Activated CD8-positive, alpha-beta T cell treated with anti-CD3 and anti-CD28 coated beads for 36 hours (primary cell): ENCODE data around the gene GNB2. TPM values are rescaled to one million over a fixed set of nuclear protein-coding genes. Genes with fewer than 3 reads are reported as not detected.
"Not testable (repeated sequence)": the region's sequence is repeated elsewhere in the genome, so short reads cannot be mapped to it uniquely, and the experiment has no call there.

ENCODE experiments used
- ATAC-seq: fragments of 200-7000 bp; cut with Tn5 transposase; one replicate; pipeline ENCODE4 v1.10.0; 2021; ENCODE audit warnings: mild to moderate bottlenecking, moderate library complexity
- CTCF ChIA-PET: fragments of 350-600 bp; sonication (Branson Sonifier 250); formaldehyde crosslinking; loops from one replicate; lab custom pipeline; 2021; ENCODE audit warnings: antibody characterized with exemption; lab: Charles Lee
- POLR2A ChIA-PET: fragments of 350-600 bp; sonication (Branson Sonifier 250); formaldehyde crosslinking; loops from one replicate; lab custom pipeline; 2021; ENCODE audit warnings: antibody characterized with exemption; lab: Charles Lee
- DNase-seq: peaks from one replicate; pipeline ENCODE4 v3.0.0-alpha.2; 2020
- H3K27ac Mint-ChIP-seq: one replicate; pipeline ENCODE4 v1.8.0; 2021; ENCODE audit warnings: mild to moderate bottlenecking, mixed read lengths
- H3K27me3 Mint-ChIP-seq: one replicate; pipeline ENCODE4 v1.8.0; 2021; ENCODE audit warnings: mixed read lengths
- H3K36me3 Mint-ChIP-seq: one replicate; pipeline ENCODE4 v1.8.0; 2021; ENCODE audit warnings: low read depth, mixed read lengths
- H3K4me1 Mint-ChIP-seq: one replicate; pipeline ENCODE4 v1.8.0; 2021; ENCODE audit warnings: low read depth, mixed read lengths
- H3K4me3 Mint-ChIP-seq: one replicate; pipeline ENCODE4 v1.8.0; 2021; ENCODE audit warnings: mild to moderate bottlenecking, moderate library complexity, mixed read lengths
- H3K9me3 Mint-ChIP-seq: one replicate; pipeline ENCODE4 v1.8.0; 2021; ENCODE audit warnings: mixed read lengths
- CTCF ChIP-seq: fragments of 200-600 bp; IDR thresholded peaks from one replicate; pipeline ENCODE4 v1.8.0; 2022; ENCODE audit warnings: antibody characterized with exemption, mild to moderate bottlenecking
- intact Hi-C: fragments of 100-400 bp; cut with micrococcal nuclease; formaldehyde crosslinking; loops from one replicate; pipeline ENCODE4 v1.10.0; 2022
- total RNA-seq, 2 experiments: library from RNA; stranded (reverse); gene quantifications; one replicate each; pipeline ENCODE4 v1.2.3, GENCODE V29; 2021

GNB2 gene
- total RNA-seq, 2 experiments from 2014 or later, result 192 TPM

GRCh38 chr7:100722480-100723212 lies 49.1 kb downstream of the GNB2 start:
- no peak for TF ChIP-seq CTCF
- intact Hi-C loops, result no loop called here
- ATAC-seq (no peak), DNase-seq (no peak)
- Mint-ChIP-seq H3K9me3 (peaks cover 3% of the 10 kb centered on the region), H3K36me3 (no peaks in the 10 kb centered on the region), H3K27me3 (peaks cover 42% of the 10 kb centered on the region), H3K27ac (no peak overlapping the region), H3K4me1 (peaks cover 2% of the 10 kb centered on the region), H3K4me3 (no peak overlapping the region)
- POLR2A ChIA-PET, result interaction anchor here (0.7 kb wide), 1 partner anchor 80 kb away, joined by 3 read pairs; no protein-coding TSS in a partner anchor
- CTCF ChIA-PET, result interaction anchor here (0.6 to 5.7 kb wide), 4 partner anchors 13 to 85 kb away, joined by 3 to 71 read pairs (median 10); partner anchors contain the start of genes POP7 and ZAN

DNA sequence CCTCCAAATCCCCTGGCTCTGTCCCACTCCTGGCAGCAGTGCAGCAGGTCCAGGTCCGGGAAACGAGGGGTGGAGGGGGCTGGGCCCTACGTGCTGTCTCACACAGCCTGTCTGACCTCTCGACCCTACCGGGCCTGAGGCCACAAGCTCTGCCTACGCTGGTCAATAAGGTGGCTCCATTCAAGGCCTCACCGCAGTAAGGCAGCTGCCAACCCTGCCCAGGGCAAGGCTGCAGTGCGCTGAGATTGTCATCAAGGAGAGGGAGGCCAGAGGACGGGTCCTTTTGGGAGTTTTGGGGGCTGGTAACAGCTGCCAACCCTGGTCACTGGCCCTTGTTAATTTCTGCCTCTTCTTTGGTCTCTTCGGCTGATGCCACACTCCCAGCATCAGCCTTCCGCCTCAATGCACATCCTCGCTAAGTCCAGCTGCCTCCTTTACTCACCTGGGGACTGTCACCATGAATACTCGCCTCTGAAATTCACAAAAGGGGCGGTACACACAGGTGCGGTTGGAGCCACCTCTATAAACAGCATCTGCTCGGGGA lies 50.3 kb downstream of the GNB2 start:
- DNase-seq (no peak), ATAC-seq (no peak)
- no peak for TF ChIP-seq CTCF
- Mint-ChIP-seq H3K36me3 (no peaks in the 10 kb centered on the region), H3K27me3 (peaks cover 38% of the 10 kb centered on the region), H3K4me3 (no peak overlapping the region), H3K9me3 (no peaks in the 10 kb centered on the region), H3K27ac (no peak overlapping the region), H3K4me1 (peaks cover 2% of the 10 kb centered on the region)
- ChIA-PET POLR2A (interaction anchor here (1.0 kb wide), 1 partner anchor 13 kb away, joined by 3 read pairs; no protein-coding TSS in a partner anchor), CTCF (interaction anchor here (1.8 to 5.7 kb wide), 3 partner anchors 12 to 27 kb away, joined by 4 to 71 read pairs (median 16); partner anchors contain the start of genes POP7 and ZAN)
- intact Hi-C loops, result no loop called here

GRCh38 chr7:100724364-100724763 lies 50.8 kb downstream of the GNB2 start:
- H3K36me3 Mint-ChIP-seq, ATAC-seq, H3K4me3 Mint-ChIP-seq, DNase-seq, H3K27ac Mint-ChIP-seq, intact Hi-C loops, H3K9me3 Mint-ChIP-seq, H3K4me1 Mint-ChIP-seq: not testable (repeated sequence)
- H3K27me3 Mint-ChIP-seq, result peaks cover 35% of the 10 kb centered on the region
- ChIA-PET POLR2A (interaction anchor here (1.0 kb wide), 1 partner anchor 13 kb away, joined by 3 read pairs; no protein-coding TSS in a partner anchor), CTCF (interaction anchor here (0.9 to 5.7 kb wide), 10 partner anchors 8 to 254 kb away, joined by 3 to 71 read pairs (median 10); partner anchors contain the start of genes FBXO24, LRCH4, POP7 and SLC12A9)

DNA sequence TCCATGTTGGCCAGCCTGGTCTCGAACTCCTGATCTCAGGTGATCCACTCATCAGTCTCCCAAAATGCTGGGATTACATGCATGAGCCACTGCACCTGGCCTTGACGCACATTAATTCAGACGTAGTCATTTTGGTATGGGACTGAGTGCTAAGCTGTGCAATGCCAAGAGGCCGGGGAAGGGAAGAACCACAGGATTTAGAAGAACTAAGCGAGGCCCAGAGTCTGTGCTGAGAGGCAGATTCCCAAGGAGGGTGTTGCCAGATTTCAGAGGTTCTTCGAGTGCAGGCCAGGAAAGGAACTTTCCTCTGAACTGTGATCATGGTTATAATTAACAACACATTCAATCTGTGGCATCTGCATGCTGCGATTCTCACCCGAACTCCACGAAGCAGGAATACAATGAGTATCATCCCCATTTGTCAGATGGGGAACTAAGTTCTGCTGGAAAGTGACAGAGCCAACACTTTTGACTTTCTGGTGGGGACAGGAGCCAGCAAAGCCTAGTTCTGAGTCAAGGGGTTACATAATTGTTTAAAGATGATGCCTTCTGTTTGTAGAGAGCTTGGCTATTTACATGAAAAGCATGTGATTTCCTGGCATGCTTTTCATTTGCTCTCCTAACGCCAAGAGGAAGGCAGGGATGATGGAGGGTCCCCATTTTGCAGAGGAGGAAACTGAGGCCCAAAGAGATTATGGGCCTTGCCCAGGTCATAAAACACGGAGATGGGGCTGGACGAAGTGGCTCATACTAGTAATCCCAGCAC lies 53.6 kb downstream of the GNB2 start:
- Mint-ChIP-seq H3K27me3 (peaks cover 12% of the 10 kb centered on the region), H3K4me1 (peaks cover 2% of the 10 kb centered on the region), H3K9me3 (no peaks in the 10 kb centered on the region), H3K27ac (no peak overlapping the region), H3K36me3 (no peaks in the 10 kb centered on the region), H3K4me3 (no peak overlapping the region)
- DNase-seq (no peak), ATAC-seq (no peak)
- POLR2A ChIA-PET, result no interaction called here
- intact Hi-C loops, result no loop called here
- TF ChIP-seq CTCF, result no peak
- CTCF ChIA-PET, result interaction anchor here (0.7 to 2.9 kb wide), 7 partner anchors 22 to 162 kb away, joined by 3 to 11 read pairs (median 7); partner anchors contain the start of genes POP7 and SLC12A9

DNA sequence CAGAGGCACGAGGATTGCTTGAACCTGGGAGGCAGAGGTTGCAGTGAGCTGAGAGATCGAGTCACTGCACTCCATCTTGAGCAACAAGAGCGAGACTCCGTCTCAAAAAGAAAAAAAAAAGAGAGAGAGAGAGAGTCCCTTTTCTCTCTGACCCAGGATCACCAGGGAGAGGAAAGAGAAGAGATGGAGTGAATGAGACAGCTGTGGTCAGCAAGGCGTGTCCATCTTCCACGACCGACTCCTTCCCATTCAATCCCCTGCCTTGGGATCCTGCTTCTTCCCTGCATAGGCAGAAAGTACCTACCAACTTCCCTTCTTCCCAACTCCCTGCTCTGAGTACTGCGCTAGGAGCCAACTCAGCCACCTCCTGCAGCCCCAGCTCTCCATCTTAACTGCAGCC lies 54.7 kb downstream of the GNB2 start:
- POLR2A ChIA-PET, result no interaction called here
- peaks cover 5% of the 10 kb centered on the region for H3K27me3 Mint-ChIP-seq
- DNase-seq (no peak), ATAC-seq (no peak)
- H3K9me3 Mint-ChIP-seq, result no peaks in the 10 kb centered on the region
- no peak overlapping the region for H3K4me3 Mint-ChIP-seq
- CTCF ChIA-PET, result interaction anchor here (2.2 kb wide), 1 partner anchor 23 kb away, joined by 7 read pairs; the partner anchor contains the start of gene POP7
- intact Hi-C loops, result no loop called here
- H3K36me3 Mint-ChIP-seq, result no peaks in the 10 kb centered on the region
- no peak for TF ChIP-seq CTCF
- no peak overlapping the region for H3K27ac Mint-ChIP-seq
- H3K4me1 Mint-ChIP-seq, result peaks cover 2% of the 10 kb centered on the region
